HG02973 (cell line): ENCODE data around the gene RAB35.

ENCODE experiments used
- ATAC-seq: cut with Tn5 transposase; IDR thresholded peaks from one replicate; pipeline ENCODE4 v1.9.1; 2021; ENCODE audit warnings: moderate library complexity; ENCODE audit not compliant: unreplicated experiment

RAB35 gene

GRCh38 chr12:120109570-120110267, 6.8 kb downstream of the RAB35 start:
- no peak for ATAC-seq

GRCh38 chr12:120106151-120106550, 10.4 kb downstream of the RAB35 start:
- no peak for ATAC-seq

GRCh38 chr12:120103371-120103770, 13.2 kb downstream of the RAB35 start:
- ATAC-seq, result no peak

GRCh38 chr12:120103044-120103338, 13.6 kb downstream of the RAB35 start:
- ATAC-seq, result no peak

- no peak for ATAC-seq
Observed at GRCh38 chr12:120102189-120103043, 14.1 kb downstream of the RAB35 start.

- ATAC-seq, result no peak
Observed at GRCh38 chr12:120101617-120102016, 14.9 kb downstream of the RAB35 start.

DNA sequence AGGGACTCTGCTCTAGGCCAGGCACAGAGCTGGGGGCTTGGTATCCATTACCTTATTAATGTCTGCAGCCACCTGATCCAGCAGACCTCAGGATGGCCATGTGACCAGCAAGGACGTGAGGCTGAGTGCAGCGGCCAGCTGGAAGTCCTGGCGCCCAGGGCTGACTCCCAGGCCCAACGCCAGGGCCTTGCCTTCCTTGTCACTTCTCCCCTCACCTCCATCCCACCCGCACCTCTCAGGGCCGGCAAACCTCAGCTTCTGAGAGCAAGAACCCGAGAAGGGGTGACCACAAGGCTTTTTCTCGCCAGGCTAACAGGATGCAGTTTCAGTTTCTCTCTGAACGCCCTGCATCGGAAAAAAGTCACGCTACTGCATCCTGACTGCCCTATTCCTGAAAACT, 15.4 kb downstream of the RAB35 start:
- ATAC-seq, result no peak

- ATAC-seq, result no peak
Observed at GRCh38 chr12:120100630-120101029, 15.9 kb downstream of the RAB35 start.

- ATAC-seq, result no peak
Observed at GRCh38 chr12:120099738-120100137, 16.8 kb downstream of the RAB35 start.

DNA sequence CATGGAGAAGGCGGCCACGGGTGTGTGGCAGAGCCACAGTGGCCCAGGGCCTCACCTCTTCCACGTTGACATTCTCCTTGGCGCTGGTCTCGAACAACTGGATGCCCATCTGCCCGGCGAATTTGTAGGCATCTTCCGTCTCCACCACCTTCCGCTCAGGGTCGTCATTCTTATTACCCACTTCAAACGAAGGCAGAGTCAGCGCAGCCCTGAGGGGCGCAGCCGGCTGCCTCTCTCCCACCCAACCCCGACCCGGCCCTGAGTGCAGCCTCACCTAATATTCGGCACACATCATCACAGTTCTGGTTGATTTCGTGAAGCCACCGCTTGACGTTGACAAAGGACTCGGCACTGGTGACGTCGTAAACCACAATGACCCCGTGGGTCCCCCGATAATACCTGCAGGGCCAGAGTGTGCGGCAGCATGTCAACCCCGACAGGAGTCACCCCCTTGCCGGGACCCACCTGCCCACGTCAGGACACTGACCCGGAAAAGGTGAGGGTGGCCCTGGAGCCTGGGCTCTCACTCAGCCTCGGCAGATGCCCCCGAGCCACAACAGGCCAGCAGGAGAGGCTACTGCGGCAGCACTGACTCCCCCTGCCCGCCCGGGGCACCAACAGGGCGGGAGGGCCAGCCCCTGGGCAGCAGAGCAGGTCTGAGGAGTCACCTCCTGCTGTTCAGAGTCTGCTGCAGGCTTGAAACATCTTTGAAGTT, 17.6 kb downstream of the RAB35 start:
- ATAC-seq, result no peak

- no peak for ATAC-seq
Observed at GRCh38 chr12:120096671-120097202, 19.8 kb downstream of the RAB35 start.

DNA sequence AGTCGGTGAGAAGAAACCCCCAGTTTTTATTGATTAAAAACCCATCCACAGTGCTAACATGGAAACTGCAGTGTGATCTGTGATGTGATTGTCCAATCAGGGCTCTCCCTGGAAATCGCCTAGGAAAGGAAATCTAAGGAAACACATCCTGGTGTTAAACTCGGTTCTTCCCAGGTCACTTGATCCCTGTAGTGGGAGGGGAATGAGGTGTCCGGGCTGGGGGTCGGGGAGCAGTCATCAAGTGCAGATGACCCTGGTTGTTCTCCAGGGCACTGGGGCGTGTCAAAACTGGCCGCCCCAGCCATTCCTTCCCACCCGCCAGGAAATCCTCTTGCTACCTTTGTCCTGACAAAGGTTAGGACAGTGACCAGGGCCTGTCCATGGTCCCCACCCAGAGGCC, 20.8 kb downstream of the RAB35 start:
- ATAC-seq, result no peak

GRCh38 chr12:120095331-120095730, 21.2 kb downstream of the RAB35 start:
- ATAC-seq, result no peak

GRCh38 chr12:120094485-120094884, 22.1 kb downstream of the RAB35 start:
- ATAC-seq, result no peak

GRCh38 chr12:120093592-120094355, 22.8 kb downstream of the RAB35 start:
- ATAC-seq, result no peak

GRCh38 chr12:120093336-120093591, 23.3 kb downstream of the RAB35 start:
- ATAC-seq, result no peak

DNA sequence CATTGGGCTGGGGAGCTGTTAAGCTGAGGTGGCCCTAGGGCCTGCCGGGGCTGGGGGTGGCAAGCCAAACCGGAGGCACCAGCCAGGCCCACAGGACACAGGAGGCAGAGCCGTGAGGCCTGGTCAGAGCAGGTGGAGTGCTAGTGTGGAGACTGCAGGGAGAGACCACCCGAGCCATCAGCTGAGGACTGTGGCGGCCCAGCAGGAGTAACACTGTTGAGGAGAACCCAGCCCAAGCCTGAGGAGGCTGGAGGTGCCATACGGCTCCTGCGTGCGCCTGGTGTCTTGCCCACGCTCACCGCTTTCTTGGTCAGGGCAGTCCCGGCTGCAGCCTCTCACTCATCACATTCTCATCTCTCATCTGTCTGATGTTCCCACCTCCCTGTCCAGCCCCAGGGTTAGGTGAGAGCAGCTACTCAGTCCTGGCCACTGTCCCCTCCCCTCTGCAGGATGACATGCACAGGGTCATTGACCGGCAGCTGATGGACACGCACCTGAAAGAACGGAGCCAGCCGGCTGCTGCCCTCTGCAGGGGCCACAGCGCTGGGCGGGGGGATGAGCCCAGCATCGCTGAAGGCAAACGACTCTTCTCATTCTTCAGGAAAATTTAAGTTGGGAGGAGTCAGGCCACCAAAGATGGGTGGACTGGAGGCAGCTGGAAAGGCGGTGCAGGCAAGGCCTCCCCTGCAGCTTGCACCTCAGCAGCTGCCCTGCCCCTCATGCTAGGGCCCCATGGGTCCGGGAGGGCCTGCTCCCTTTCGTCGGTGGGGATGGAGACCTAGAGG, 23.8 kb downstream of the RAB35 start:
- ATAC-seq, result no peak

GRCh38 chr12:120091371-120092090, 25.0 kb downstream of the RAB35 start:
- ATAC-seq, result no peak

DNA sequence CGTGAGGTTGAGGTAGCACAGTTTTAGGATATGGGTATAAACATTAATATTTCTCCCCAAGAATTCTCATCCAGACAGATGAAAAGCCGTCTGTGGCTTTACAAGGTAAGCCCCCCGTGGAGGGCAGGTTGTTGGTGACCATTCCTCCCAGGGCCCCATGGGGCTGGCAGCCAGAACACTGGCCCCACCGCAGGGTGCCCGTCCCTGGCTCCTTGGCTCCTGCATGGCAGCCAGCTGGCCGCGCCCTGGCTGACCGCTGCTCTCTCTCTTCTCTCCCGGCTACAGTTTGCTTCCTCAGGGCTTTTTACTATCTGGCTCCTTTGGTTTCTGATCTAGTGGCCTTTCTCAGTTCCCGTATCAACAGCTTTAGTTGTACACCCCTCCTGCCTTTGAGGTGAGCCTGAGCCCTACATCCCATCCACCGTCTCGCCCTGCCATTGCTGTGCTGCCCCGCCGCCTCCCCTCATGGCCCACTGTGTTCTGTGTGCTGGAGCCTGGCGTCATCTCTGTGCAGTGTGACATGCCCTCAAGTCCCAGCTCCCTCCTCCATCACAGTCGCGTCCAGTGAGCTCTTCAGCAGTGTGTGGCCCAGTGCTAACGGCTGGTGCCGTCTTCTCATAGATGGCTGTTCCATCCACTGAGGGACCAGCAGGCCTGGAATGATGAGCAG, 25.8 kb downstream of the RAB35 start:
- ATAC-seq, result no peak
